Measurements from ENCODE around the gene PTGIS.

The PTGIS gene

GRCh38 chr20:49484180-49485140, 83.5 kb downstream of the PTGIS start:
- peak; percentile 21 for DNase-seq

- DNase-seq: no peak
These were observed 84.2 kb downstream of the PTGIS start for GRCh38 chr20:49483696-49484123.

- no peak for DNase-seq
These were observed 84.8 kb downstream of the PTGIS start for GRCh38 chr20:49483018-49483695.

- DNase-seq: no peak
These were observed 85.3 kb downstream of the PTGIS start, which contains the start of gene KCNB1 for GRCh38 chr20:49482621-49483017. Gene KCNB1, minus strand, starts transcription at chr20:49482668. Its CDS starts 188 bp downstream, at chr20:49482480.

GRCh38 chr20:49482173-49482572, 85.8 kb downstream of the PTGIS start:
- DNase-seq: no peak

- DNase-seq: no peak
These were observed 86.8 kb downstream of the PTGIS start for GRCh38 chr20:49481116-49481515.

- DNase-seq: no peak
These were observed 87.7 kb downstream of the PTGIS start for GRCh38 chr20:49480236-49480635.

- no peak for DNase-seq
These were observed 88.2 kb downstream of the PTGIS start for GRCh38 chr20:49479785-49480184.

- DNase-seq: no peak
These were observed 88.9 kb downstream of the PTGIS start for GRCh38 chr20:49478754-49479689.

- no peak for DNase-seq
These were observed 89.7 kb downstream of the PTGIS start for GRCh38 chr20:49478266-49478665.

- no peak for DNase-seq
These were observed 90.7 kb downstream of the PTGIS start for GRCh38 chr20:49477200-49477599.

- no peak for DNase-seq
These were observed 92.0 kb downstream of the PTGIS start for GRCh38 chr20:49476016-49476355.

- DNase-seq: no peak
These were observed 92.5 kb downstream of the PTGIS start for GRCh38 chr20:49475292-49476015.

GRCh38 chr20:49471397-49471796, 96.5 kb downstream of the PTGIS start:
- no peak for DNase-seq

GRCh38 chr20:49470922-49471321, 97.0 kb downstream of the PTGIS start:
- DNase-seq: no peak

GRCh38 chr20:49469060-49469459, 98.9 kb downstream of the PTGIS start:
- no peak for DNase-seq

GRCh38 chr20:49468412-49468811, 99.5 kb downstream of the PTGIS start:
- DNase-seq: no peak

- no peak for DNase-seq
These were observed 101.6 kb downstream of the PTGIS start for GRCh38 chr20:49466114-49466912.

- no peak for DNase-seq
These were observed 103.4 kb downstream of the PTGIS start for GRCh38 chr20:49464556-49464955.

- no peak for DNase-seq
These were observed 105.3 kb downstream of the PTGIS start for GRCh38 chr20:49462626-49463025.

GRCh38 chr20:49461894-49462620, 105.9 kb downstream of the PTGIS start:
- no peak for DNase-seq

Data from GOT3 (cell line).